ENCODE data around the gene TMEM94. TPM values are rescaled to one million over a fixed set of nuclear protein-coding genes. Genes with fewer than 3 reads are reported as not detected.

The TMEM94 gene
- total and polyA plus RNA-seq, 2 of the 4 experiments (the other 2 are of a cell fraction), result 8.4 to 64.7 TPM

GRCh38 chr17:75450270-75450669, 6.2 kb upstream of the TMEM94 start:
- peak; percentile 71 for ATAC-seq (ENCODE audit: low read depth)
- no TSS peak for BruUV-seq (replicated peaks)

More at GRCh38 chr17:75450270-75450669, 6.2 kb upstream of the TMEM94 start:
- H2BK5ac ChIP-seq (ENCODE audit: low read depth, low read length, poor library complexity, severe bottlenecking), result peak overlapping the region; percentile 77
- H3K18ac ChIP-seq (ENCODE audit: low read depth, low read length), result peak overlapping the region; percentile 33; the same call in 1 of the 2 replicates
- intact Hi-C loops (cut with micrococcal nuclease) (no loop called here), in situ Hi-C loops (cut with MboI; ENCODE audit: low sequenced_read_pairs) (no loop called here), dilution Hi-C loops (cut with HindIII; ENCODE audit: low sequenced_read_pairs, unreplicated experiment) (no loop called here)
- no peak overlapping the region; a peak in 1 of 4 replicates for H4K8ac ChIP-seq (ENCODE audit: low read depth in 2 of 2, low read length in 2 of 2)
- H4K91ac ChIP-seq (ENCODE audit: insufficient read depth, low read depth, low read length), result no peak overlapping the region; the same call in 1 of the 2 replicates
- H3K23ac ChIP-seq (ENCODE audit: low read depth, low read length), result 0 out of 2 replicates have a peak overlapping the region, but pooled peaks have one; percentile 31
- no peak overlapping the region for H3K56ac ChIP-seq (ENCODE audit: extremely low read depth, insufficient read depth, low read length)
- no peak overlapping the region for H3K4me2 ChIP-seq (ENCODE audit: low read depth, low read length)
- H3K9ac ChIP-seq (ENCODE audit: low read depth, low read length), result no peak overlapping the region
- H2BK15ac ChIP-seq (ENCODE audit: low read depth, low read length), result no peak overlapping the region
- peak overlapping the region; percentile 0 for H2AFZ ChIP-seq (replicated peaks; ENCODE audit: low read length, poor library complexity)
- H3K4ac ChIP-seq (ENCODE audit: low read depth, low read length), result peak overlapping the region; percentile 50; the same call in 1 of the 2 replicates
- no peak overlapping the region for H3K14ac ChIP-seq (replicated peaks; ENCODE audit: low read depth, low read length)
- CTCF ChIA-PET, result no interaction called here
- no peaks in the 10 kb centered on the region for H3K27me3 ChIP-seq (ENCODE audit: control insufficient read depth, insufficient read depth, low read length)
- no peak overlapping the region for H3K27ac ChIP-seq (ENCODE audit: insufficient read depth, low read length)
- peak; percentile 70 for DNase-seq
- H4K20me1 ChIP-seq (ENCODE audit: insufficient read depth, low read length), result no peaks in the 10 kb centered on the region
- H3K4me3 ChIP-seq (ENCODE audit: insufficient read depth, low read depth, low read length), result no peak overlapping the region
- H2AK5ac ChIP-seq (ENCODE audit: low read depth, low read length), result no peak overlapping the region
- H3K36me3 ChIP-seq (ENCODE audit: control insufficient read depth, insufficient read depth, low read length), result no peaks in the 10 kb centered on the region
- TF ChIP-seq CEBPB (IDR thresholded peaks at IDR 0.05; ENCODE audit: low read depth, low read length) (no peak), BHLHE40 (IDR thresholded peaks at IDR 0.05; ENCODE audit: low read depth, low read length) (0 out of 2 replicates have a peak, but pooled peaks have one; percentile 22), RCOR1 (IDR thresholded peaks at IDR 0.05; ENCODE audit: insufficient replicate concordance, low read length) (peak; percentile 63)
- peak overlapping the region; percentile 37; the same call in 1 of the 2 replicates for H2BK120ac ChIP-seq (ENCODE audit: low read depth, low read length)
- no peak overlapping the region for H2AK9ac ChIP-seq (replicated peaks; ENCODE audit: low read depth, low read length, poor library complexity)
- POLR2A ChIA-PET (ENCODE audit: unreplicated experiment), result no interaction called here
- H3K79me1 ChIP-seq (ENCODE audit: low read depth in 1 of 2, low read length in 2 of 2), result 0 out of 4 replicates have a peak, but pooled peaks cover 0 to under 1% of the 10 kb centered on the region in 2 experiments
- WGBS, 2 experiments (ENCODE audit: extremely low coverage in 2 of 2, insufficient read length in 1 of 2), result no CpG with 5 or more reads among the region's 4 CpGs
- H3K9me3 ChIP-seq (ENCODE audit: control insufficient read depth, insufficient read depth, low read length), result no peaks in the 10 kb centered on the region
- no peak overlapping the region; the same call in 1 of the 2 replicates for H2BK20ac ChIP-seq (ENCODE audit: low read depth, low read length)
- H3K4me1 ChIP-seq (ENCODE audit: control insufficient read depth, insufficient read depth, low read length), result peaks cover 3% of the 10 kb centered on the region
- H3K9me1 ChIP-seq (ENCODE audit: insufficient read depth, low read length), result peaks cover 4% of the 10 kb centered on the region
- no peak overlapping the region for H4K5ac ChIP-seq (ENCODE audit: low read depth, low read length)

All from IMR-90 (cell line).